ENCODE data around the gene ZBTB20.

- no peak for TF ChIP-seq CTCF (conservative IDR thresholded peaks at IDR 0.05)
- no peak for TF ChIP-seq EZH2 (IDR thresholded peaks at IDR 0.05; ENCODE audit: low read depth)
These were observed 425.2 kb downstream of the ZBTB20 start for GRCh38 chr3:114721864-114722263.

Data from PC-9 (cell line).